Neuronal stem cell (in vitro differentiated cells): Measurements from ENCODE around the gene C22orf23.
A peak's percentile ranks its signal among the peaks of the same experiment; 100 is the strongest.

ENCODE experiments used
- DNase-seq: peaks from one replicate; pipeline ENCODE4 v3.0.0-alpha.2; 2013; ENCODE audit warnings: low spot score
- H2AFZ ChIP-seq: one replicate; pipeline ENCODE4 v1.6.1; 2013; ENCODE audit warnings: mild to moderate bottlenecking, low read length, inconsistent platforms
- H2AK5ac ChIP-seq: 2 replicates; pipeline ENCODE4 v1.6.1; 2013; ENCODE audit warnings: low read depth, mild to moderate bottlenecking, inconsistent platforms, low read length, moderate library complexity, mixed read lengths
- H2BK120ac ChIP-seq: 2 replicates; pipeline ENCODE4 v1.6.1; 2013; ENCODE audit warnings: low read depth, mild to moderate bottlenecking, inconsistent platforms, low read length, moderate library complexity, mixed read lengths
- H2BK12ac ChIP-seq: one replicate; pipeline ENCODE4 v1.6.1; 2013; ENCODE audit warnings: low read length, inconsistent platforms
- H2BK15ac ChIP-seq: 2 replicates; pipeline ENCODE4 v1.6.1; 2013; ENCODE audit warnings: mild to moderate bottlenecking, low read length, inconsistent platforms, mixed read lengths
- H2BK5ac ChIP-seq: one replicate; pipeline ENCODE4 v1.6.1; 2013; ENCODE audit warnings: inconsistent platforms, mild to moderate bottlenecking, low read length, moderate library complexity
- H3K14ac ChIP-seq: one replicate; pipeline ENCODE4 v1.6.1; 2013; ENCODE audit warnings: low read length, inconsistent platforms
- H3K18ac ChIP-seq: 2 replicates; pipeline ENCODE4 v1.6.1; 2013; ENCODE audit warnings: low read length, inconsistent platforms
- H3K23ac ChIP-seq: 2 replicates; pipeline ENCODE4 v1.6.1; 2013; ENCODE audit warnings: low read depth, mild to moderate bottlenecking, mixed read lengths, low read length, inconsistent platforms; ENCODE audit not compliant: poor library complexity
- H3K27ac ChIP-seq: replicated peaks from 3 replicates; pipeline ENCODE4 v1.5.1; 2013; ENCODE audit warnings: low read length, inconsistent platforms
- H3K27me3 ChIP-seq, 3 experiments: 2 replicates each; pipeline ENCODE4 v1.6.1; 2013; ENCODE audit warnings: low read length in 3 of 3, mild to moderate bottlenecking in 2 of 3, inconsistent platforms in 1 of 3, low read depth in 1 of 3, mixed read lengths in 1 of 3, moderate library complexity in 1 of 3; ENCODE audit not compliant: control insufficient read depth in 3 of 3, insufficient read depth in 3 of 3
- H3K36me3 ChIP-seq, 2 donors: replicated peaks in 1 of 2; 2 replicates each; pipeline ENCODE4 v1.6.1; 2013; ENCODE audit warnings: low read length in 2 of 2; ENCODE audit not compliant: control insufficient read depth in 2 of 2, insufficient read depth in 2 of 2
- H3K4ac ChIP-seq: 2 replicates; pipeline ENCODE4 v1.6.1; 2013; ENCODE audit warnings: inconsistent platforms, mild to moderate bottlenecking, low read length, moderate library complexity
- H3K4me1 ChIP-seq, 2 donors: 1 replicate in 1 of 2; 2 replicates in 1 of 2; pipeline ENCODE4 v1.6.1; 2013; ENCODE audit warnings: low read length in 2 of 2, low read depth in 1 of 2; ENCODE audit not compliant: control insufficient read depth in 2 of 2, insufficient read depth in 1 of 2
- H3K4me2 ChIP-seq: one replicate; pipeline ENCODE4 v1.6.1; 2013; ENCODE audit warnings: mild to moderate bottlenecking, low read length, inconsistent platforms; ENCODE audit not compliant: insufficient read depth, poor library complexity, severe bottlenecking
- H3K4me3 ChIP-seq, 2 donors: 2 replicates each; pipeline ENCODE4 v1.5.1; 2013; ENCODE audit warnings: low read length in 2 of 2, mild to moderate bottlenecking in 2 of 2, inconsistent platforms in 1 of 2, moderate library complexity in 1 of 2
- H3K79me1 ChIP-seq: one replicate; pipeline ENCODE4 v1.6.1; 2013; ENCODE audit warnings: low read depth, mild to moderate bottlenecking, inconsistent platforms, low read length, moderate library complexity
- H3K9ac ChIP-seq: one replicate; pipeline ENCODE4 v1.6.1; 2013; ENCODE audit warnings: mild to moderate bottlenecking, low read depth, low read length, inconsistent platforms; ENCODE audit not compliant: poor library complexity
- H3K9me3 ChIP-seq, 2 donors: replicated peaks in 1 of 2; 2 replicates each; pipeline versions ENCODE3 to v1.6.1; 2013; ENCODE audit warnings: low read length in 2 of 2, mild to moderate bottlenecking in 2 of 2, inconsistent platforms in 1 of 2, low read depth in 1 of 2, mixed read lengths in 1 of 2, moderate library complexity in 1 of 2; ENCODE audit not compliant: control insufficient read depth in 2 of 2, insufficient read depth in 1 of 2
- H4K8ac ChIP-seq: one replicate; pipeline ENCODE4 v1.6.1; 2013; ENCODE audit warnings: low read depth, mild to moderate bottlenecking, inconsistent platforms, low read length, moderate library complexity
- H4K91ac ChIP-seq: one replicate; pipeline ENCODE4 v1.6.1; 2013; ENCODE audit warnings: low read length, low read depth, mild to moderate bottlenecking, inconsistent platforms; ENCODE audit not compliant: poor library complexity
- WGBS, 2 donors: extraction: QIAGEN DNeasy Blood & Tissue Kit; methylation state at CpG; one replicate each; pipeline ENCODE4 v1.1.7; 2013; ENCODE audit warnings: missing lambda C conversion rate in 2 of 2, mixed read lengths in 1 of 2; ENCODE audit not compliant: insufficient read length in 2 of 2, insufficient replicate concordance in 1 of 2; ENCODE audit errors: extremely low coverage in 2 of 2; 5-methylcytosine and 5-hydroxymethylcytosine counted together

Gene C22orf23

GRCh38 chr22:37920126-37920525 lies 33.3 kb downstream of the C22orf23 start:
- H2AK5ac ChIP-seq, result no peak overlapping the region
- no peak overlapping the region for H4K91ac ChIP-seq
- H3K4me3 ChIP-seq, result no peak overlapping the region
- H2BK5ac ChIP-seq, result no peak overlapping the region
- H2BK12ac ChIP-seq, result no peak overlapping the region
- no peak overlapping the region for H3K27ac ChIP-seq
- no peaks in the 10 kb centered on the region for H3K27me3 ChIP-seq
- no peak overlapping the region for H2BK120ac ChIP-seq
- H4K8ac ChIP-seq, result no peak overlapping the region
- H3K4me1 ChIP-seq, result no peaks in the 10 kb centered on the region
- H2BK15ac ChIP-seq, result no peak overlapping the region
- no peaks in the 10 kb centered on the region for H3K9me3 ChIP-seq
- peaks cover 20 to 71% of the 10 kb centered on the region in 2 donors for H3K36me3 ChIP-seq
- no peak overlapping the region for H3K4ac ChIP-seq
- no peak overlapping the region for H2AFZ ChIP-seq
- H3K9ac ChIP-seq, result no peak overlapping the region
- H3K18ac ChIP-seq, result no peak overlapping the region
- no CpG with 5 or more reads among the region's 5 CpGs for WGBS, 2 donors
- no peak overlapping the region for H3K4me2 ChIP-seq
- H3K23ac ChIP-seq, result no peak overlapping the region
- DNase-seq, result no peak
- H3K14ac ChIP-seq, result no peak overlapping the region
- no peaks in the 10 kb centered on the region for H3K79me1 ChIP-seq

- no peak overlapping the region for H3K9ac ChIP-seq
- no peak overlapping the region for H3K4me2 ChIP-seq
- no peak overlapping the region for H3K27ac ChIP-seq
- no peak overlapping the region for H2AK5ac ChIP-seq
- H3K9me3 ChIP-seq, result no peaks in the 10 kb centered on the region
- peaks cover 18 to 72% of the 10 kb centered on the region in 2 donors for H3K36me3 ChIP-seq
- H2BK15ac ChIP-seq, result no peak overlapping the region
- H3K18ac ChIP-seq, result no peak overlapping the region
- H3K79me1 ChIP-seq, result no peaks in the 10 kb centered on the region
- no peak overlapping the region for H3K4ac ChIP-seq
- H3K14ac ChIP-seq, result no peak overlapping the region
- no peaks in the 10 kb centered on the region for H3K4me1 ChIP-seq
- no peak overlapping the region for H2BK120ac ChIP-seq
- H4K8ac ChIP-seq, result peak overlapping the region; percentile 65
- no peak overlapping the region for H3K4me3 ChIP-seq
- no peak overlapping the region for H2BK12ac ChIP-seq
- WGBS, 2 donors, result no CpG with 5 or more reads among the region's 25 CpGs
- peak overlapping the region; percentile 91 for H3K23ac ChIP-seq
- DNase-seq, result no peak
- H4K91ac ChIP-seq, result no peak overlapping the region
- H2BK5ac ChIP-seq, result no peak overlapping the region
- no peak overlapping the region for H2AFZ ChIP-seq
- H3K27me3 ChIP-seq, result no peaks in the 10 kb centered on the region
Observed at GRCh38 chr22:37918580-37919270, 34.7 kb downstream of the C22orf23 start.

GRCh38 chr22:37917874-37918548 lies 35.4 kb downstream of the C22orf23 start:
- Histone ChIP-seq H3K27ac (no peak overlapping the region), H3K27me3 (no peaks in the 10 kb centered on the region), H2BK5ac (no peak overlapping the region), H3K4me2 (no peak overlapping the region), H3K9ac (no peak overlapping the region), H2AK5ac (no peak overlapping the region), H3K79me1 (no peaks in the 10 kb centered on the region), H3K4ac (no peak overlapping the region), H3K9me3 (no peaks in the 10 kb centered on the region), H3K4me3 (no peak overlapping the region), H2BK15ac (no peak overlapping the region), H2BK120ac (no peak overlapping the region), H3K23ac (no peak overlapping the region), H3K36me3 (peaks cover 22 to 75% of the 10 kb centered on the region in 2 donors), H2AFZ (no peak overlapping the region), H3K18ac (no peak overlapping the region), H3K4me1 (no peaks in the 10 kb centered on the region), H4K91ac (no peak overlapping the region), H2BK12ac (no peak overlapping the region), H4K8ac (no peak overlapping the region), H3K14ac (no peak overlapping the region)
- DNase-seq, result no peak
- WGBS, 2 donors, result no CpG with 5 or more reads among the region's 4 CpGs

GRCh38 chr22:37916311-37916710 lies 37.1 kb downstream of the C22orf23 start:
- no peak overlapping the region for H2BK120ac ChIP-seq
- no peak overlapping the region for H2AK5ac ChIP-seq
- no peak overlapping the region for H3K9ac ChIP-seq
- H3K14ac ChIP-seq, result no peak overlapping the region
- H2BK12ac ChIP-seq, result no peak overlapping the region
- DNase-seq, result no peak
- WGBS, 2 donors, result no CpG with 5 or more reads among the region's 5 CpGs
- H3K4me3 ChIP-seq, result no peak overlapping the region
- no peaks in the 10 kb centered on the region for H3K27me3 ChIP-seq
- no peak overlapping the region for H3K27ac ChIP-seq
- peaks cover 1 to 4% of the 10 kb centered on the region in 2 donors for H3K4me1 ChIP-seq
- H3K4ac ChIP-seq, result no peak overlapping the region
- H3K18ac ChIP-seq, result no peak overlapping the region
- no peak overlapping the region for H3K23ac ChIP-seq
- no peak overlapping the region for H3K4me2 ChIP-seq
- peaks cover 22 to 78% of the 10 kb centered on the region in 2 donors for H3K36me3 ChIP-seq
- no peak overlapping the region for H2BK5ac ChIP-seq
- no peaks in the 10 kb centered on the region for H3K9me3 ChIP-seq
- H2AFZ ChIP-seq, result no peak overlapping the region
- no peak overlapping the region for H2BK15ac ChIP-seq
- peak overlapping the region; percentile 43 for H4K8ac ChIP-seq
- H3K79me1 ChIP-seq, result no peaks in the 10 kb centered on the region
- H4K91ac ChIP-seq, result no peak overlapping the region
